ENCODE results near the gene EPYC. TPM values are rescaled to one million over a fixed set of nuclear protein-coding genes. Genes with fewer than 3 reads are reported as not detected.

Gene EPYC
- total RNA-seq, 1 experiment from 2014 or later = not detected

DNA sequence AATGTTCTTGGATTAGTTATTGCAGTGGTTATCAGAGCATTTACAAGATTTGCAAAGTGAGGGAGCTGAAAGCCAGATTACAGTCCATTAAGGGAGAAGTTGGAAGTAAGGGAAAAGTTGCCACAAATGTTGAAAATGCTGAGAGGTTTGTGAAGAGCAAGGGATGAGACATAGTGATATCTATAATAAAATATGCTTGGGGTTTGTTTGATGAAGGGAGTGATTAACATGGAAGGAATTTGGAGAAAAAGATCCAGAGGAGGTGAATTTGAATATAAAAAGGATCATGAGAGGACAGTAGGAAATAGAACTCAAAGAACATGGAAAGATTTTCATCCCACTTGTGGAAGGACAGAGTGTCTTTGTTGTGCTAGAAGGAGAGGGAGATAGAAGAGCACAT lies 30.5 kb downstream of the EPYC start:
- no TSS peak for BruUV-seq (replicated peaks)
- Mint-ChIP-seq H3K4me1 (ENCODE audit: insufficient read depth, unreplicated experiment) (no peaks in the 10 kb centered on the region), H3K27ac (ENCODE audit: low read depth, unreplicated experiment) (no peak overlapping the region), H3K27me3 (ENCODE audit: insufficient read depth, unreplicated experiment) (peaks cover 15% of the 10 kb centered on the region), H3K36me3 (ENCODE audit: insufficient read depth, unreplicated experiment) (no peaks in the 10 kb centered on the region), H3K9me3 (ENCODE audit: unreplicated experiment) (no peaks in the 10 kb centered on the region), H3K4me3 (ENCODE audit: unreplicated experiment) (no peak overlapping the region)
- POLR2A ChIA-PET = interaction anchor here (0.7 kb wide), 1 partner anchor 27 kb away, joined by 3 read pairs; no protein-coding TSS in a partner anchor
- CTCF ChIA-PET = interaction anchor here (0.6 to 1.1 kb wide), 2 partner anchors 8 to 27 kb away, joined by 3 read pairs; no protein-coding TSS in a partner anchor
- TF ChIP-seq, protein P1, sequence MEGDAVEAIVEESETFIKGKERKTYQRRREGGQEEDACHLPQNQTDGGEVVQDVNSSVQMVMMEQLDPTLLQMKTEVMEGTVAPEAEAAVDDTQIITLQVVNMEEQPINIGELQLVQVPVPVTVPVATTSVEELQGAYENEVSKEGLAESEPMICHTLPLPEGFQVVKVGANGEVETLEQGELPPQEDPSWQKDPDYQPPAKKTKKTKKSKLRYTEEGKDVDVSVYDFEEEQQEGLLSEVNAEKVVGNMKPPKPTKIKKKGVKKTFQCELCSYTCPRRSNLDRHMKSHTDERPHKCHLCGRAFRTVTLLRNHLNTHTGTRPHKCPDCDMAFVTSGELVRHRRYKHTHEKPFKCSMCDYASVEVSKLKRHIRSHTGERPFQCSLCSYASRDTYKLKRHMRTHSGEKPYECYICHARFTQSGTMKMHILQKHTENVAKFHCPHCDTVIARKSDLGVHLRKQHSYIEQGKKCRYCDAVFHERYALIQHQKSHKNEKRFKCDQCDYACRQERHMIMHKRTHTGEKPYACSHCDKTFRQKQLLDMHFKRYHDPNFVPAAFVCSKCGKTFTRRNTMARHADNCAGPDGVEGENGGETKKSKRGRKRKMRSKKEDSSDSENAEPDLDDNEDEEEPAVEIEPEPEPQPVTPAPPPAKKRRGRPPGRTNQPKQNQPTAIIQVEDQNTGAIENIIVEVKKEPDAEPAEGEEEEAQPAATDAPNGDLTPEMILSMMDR (IDR thresholded peaks at IDR 0.05; ENCODE audit: unreplicated experiment) = no peak
- intact Hi-C loops (cut with micrococcal nuclease) = no loop called here
- DNase-seq (ENCODE audit: unreplicated experiment) = no peak

DNA sequence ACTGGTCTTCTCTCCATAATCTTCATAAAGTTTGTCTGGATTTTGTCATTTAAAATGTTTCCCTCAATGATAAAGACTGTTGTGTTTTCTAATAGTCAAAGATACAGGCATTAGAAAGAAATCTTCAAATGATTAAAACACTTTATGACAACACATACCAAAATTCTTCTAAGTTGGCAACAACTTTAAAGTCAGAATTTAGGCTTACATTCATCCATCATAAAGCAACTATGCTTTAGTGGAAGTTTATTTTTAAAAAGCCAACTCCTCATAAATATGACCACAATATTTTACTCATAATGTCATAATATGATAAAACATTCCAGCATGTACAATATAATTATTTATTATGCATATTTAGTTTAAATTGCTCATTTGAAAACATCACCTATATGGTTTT lies 32.5 kb downstream of the EPYC start:
- H3K27ac Mint-ChIP-seq (ENCODE audit: low read depth, unreplicated experiment) = no peak overlapping the region
- ChIA-PET CTCF (interaction anchor here (1.0 kb wide), 1 partner anchor 356 kb away, joined by 3 read pairs; no protein-coding TSS in a partner anchor), POLR2A (no interaction called here)
- no peak overlapping the region for H3K4me3 Mint-ChIP-seq (ENCODE audit: unreplicated experiment)
- H3K9me3 Mint-ChIP-seq (ENCODE audit: unreplicated experiment) = no peaks in the 10 kb centered on the region
- intact Hi-C loops (cut with micrococcal nuclease) = no loop called here
- no TSS peak for BruUV-seq (replicated peaks)
- TF ChIP-seq, protein P1 (IDR thresholded peaks at IDR 0.05; ENCODE audit: unreplicated experiment) = no peak
- no peak for DNase-seq (ENCODE audit: unreplicated experiment)
- H3K27me3 Mint-ChIP-seq (ENCODE audit: insufficient read depth, unreplicated experiment) = peaks cover 15% of the 10 kb centered on the region
- H3K4me1 Mint-ChIP-seq (ENCODE audit: insufficient read depth, unreplicated experiment) = no peaks in the 10 kb centered on the region
- H3K36me3 Mint-ChIP-seq (ENCODE audit: insufficient read depth, unreplicated experiment) = no peaks in the 10 kb centered on the region

DNA sequence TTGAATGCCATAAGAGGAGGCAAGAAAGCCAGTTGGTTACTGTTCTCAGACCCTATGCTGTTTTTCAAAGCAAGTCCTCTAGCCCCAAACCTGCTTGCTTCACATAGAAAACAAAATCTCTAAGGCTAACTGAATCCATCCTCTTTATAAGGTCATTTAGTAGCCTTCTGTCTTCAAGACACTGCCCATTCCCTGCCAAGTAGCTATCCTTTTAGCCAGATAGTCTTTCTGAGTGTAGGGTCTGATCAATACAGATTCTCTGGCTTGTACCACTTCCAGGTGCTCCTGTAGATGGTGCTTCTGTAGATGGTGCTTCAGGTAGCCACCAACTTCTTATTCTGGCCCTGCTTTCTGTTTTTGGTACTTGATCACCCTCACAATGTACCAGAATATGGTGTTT lies 33.9 kb downstream of the EPYC start:
- Mint-ChIP-seq H3K9me3 (ENCODE audit: unreplicated experiment) (no peaks in the 10 kb centered on the region), H3K4me1 (ENCODE audit: insufficient read depth, unreplicated experiment) (no peaks in the 10 kb centered on the region), H3K27ac (ENCODE audit: low read depth, unreplicated experiment) (no peak overlapping the region), H3K36me3 (ENCODE audit: insufficient read depth, unreplicated experiment) (no peaks in the 10 kb centered on the region), H3K4me3 (ENCODE audit: unreplicated experiment) (no peak overlapping the region), H3K27me3 (ENCODE audit: insufficient read depth, unreplicated experiment) (peaks cover 15% of the 10 kb centered on the region)
- ChIA-PET POLR2A (no interaction called here), CTCF (interaction anchor here (0.5 to 0.7 kb wide), 2 partner anchors 182 to 360 kb away, joined by 3 to 4 read pairs; no protein-coding TSS in a partner anchor)
- TF ChIP-seq, protein P1 (IDR thresholded peaks at IDR 0.05; ENCODE audit: unreplicated experiment) = no peak
- intact Hi-C loops (cut with micrococcal nuclease) = no loop called here
- no peak for DNase-seq (ENCODE audit: unreplicated experiment)
- BruUV-seq (replicated peaks) = no TSS peak

DNA sequence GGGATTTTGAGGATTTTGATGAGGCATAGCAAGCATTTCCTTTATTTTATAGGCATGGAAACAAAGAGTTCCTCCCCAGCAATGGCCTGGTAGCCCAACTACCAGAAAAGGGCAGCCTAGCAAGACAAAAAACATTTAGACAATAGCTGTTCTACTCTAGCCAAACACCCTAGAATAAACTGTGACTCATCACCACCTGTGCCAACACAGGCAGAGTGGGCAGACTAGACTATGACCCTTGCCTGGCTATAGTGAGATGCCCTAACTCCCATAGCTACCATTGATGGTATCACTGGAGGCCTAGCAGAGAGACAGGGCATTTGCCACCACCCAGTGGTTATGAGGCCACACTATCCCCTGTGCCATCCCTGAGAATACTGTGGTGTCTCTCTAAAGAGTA lies 34.3 kb downstream of the EPYC start:
- H3K27me3 Mint-ChIP-seq (ENCODE audit: insufficient read depth, unreplicated experiment) = peaks cover 15% of the 10 kb centered on the region
- no peaks in the 10 kb centered on the region for H3K36me3 Mint-ChIP-seq (ENCODE audit: insufficient read depth, unreplicated experiment)
- H3K4me3 Mint-ChIP-seq (ENCODE audit: unreplicated experiment) = no peak overlapping the region
- no TSS peak for BruUV-seq (replicated peaks)
- ChIA-PET CTCF (interaction anchor here (0.6 to 2.9 kb wide), 6 partner anchors 8 to 383 kb away, joined by 3 to 16 read pairs (median 4); no protein-coding TSS in a partner anchor), POLR2A (interaction anchor here (0.6 kb wide), 1 partner anchor 205 kb away, joined by 3 read pairs; no protein-coding TSS in a partner anchor)
- TF ChIP-seq, protein P1 (IDR thresholded peaks at IDR 0.05; ENCODE audit: unreplicated experiment) = no peak
- no peak overlapping the region for H3K27ac Mint-ChIP-seq (ENCODE audit: low read depth, unreplicated experiment)
- peak; percentile 34 for DNase-seq (ENCODE audit: unreplicated experiment)
- H3K9me3 Mint-ChIP-seq (ENCODE audit: unreplicated experiment) = no peaks in the 10 kb centered on the region
- intact Hi-C loops (cut with micrococcal nuclease) = no loop called here
- no peaks in the 10 kb centered on the region for H3K4me1 Mint-ChIP-seq (ENCODE audit: insufficient read depth, unreplicated experiment)
